ENCODE measurements around the gene UGT1A7.
A peak's percentile ranks its signal among the peaks of the same experiment; 100 is the strongest.
"Not testable (repeated sequence)": the region's sequence is repeated elsewhere in the genome, so short reads cannot be mapped to it uniquely, and the experiment has no call there.

UGT1A7 gene

GRCh38 chr2:233711312-233712008, 29.8 kb downstream of the UGT1A7 start:
- FAIRE-seq = peak; percentile 84
- peak; percentile 34 for DNase-seq (ENCODE audit: insufficient read length, low spot score)

- FAIRE-seq (no peak), DNase-seq (ENCODE audit: insufficient read length, low spot score) (no peak)
Measured at GRCh38 chr2:233712611-233713261, 31.0 kb downstream of the UGT1A7 start, which contains the start of gene UGT1A5. TSS of gene UGT1A5 (plus strand) at chr2:233712907. CDS start at chr2:233712992, 85 bp downstream.

GRCh38 chr2:233713262-233713615, 31.5 kb downstream of the UGT1A7 start:
- no peak for FAIRE-seq
- DNase-seq (ENCODE audit: insufficient read length, low spot score) = no peak

GRCh38 chr2:233714121-233714520, 32.4 kb downstream of the UGT1A7 start:
- DNase-seq (ENCODE audit: insufficient read length, low spot score) = no peak
- no peak for FAIRE-seq

GRCh38 chr2:233718552-233718951, 36.9 kb downstream of the UGT1A7 start, which contains the start of gene UGT1A4:
TSS of gene UGT1A4 (plus strand) at chr2:233718736. CDS start at chr2:233718821, 85 bp downstream.
- FAIRE-seq = no peak
- no peak for DNase-seq (ENCODE audit: insufficient read length, low spot score)

- DNase-seq (ENCODE audit: insufficient read length, low spot score) (no peak), FAIRE-seq (no peak)
Measured at GRCh38 chr2:233728723-233729301, 47.1 kb downstream of the UGT1A7 start, which contains the start of gene UGT1A3. TSS of gene UGT1A3 (plus strand) at chr2:233729042. CDS start at chr2:233729127, 85 bp downstream.

- FAIRE-seq = not testable (repeated sequence)
Measured at GRCh38 chr2:233736868-233737653, 55.4 kb downstream of the UGT1A7 start.

GRCh38 chr2:233740870-233741269, 59.2 kb downstream of the UGT1A7 start:
- DNase-seq (ENCODE audit: insufficient read length, low spot score) (no peak), FAIRE-seq (no peak)

More at GRCh38 chr2:233736868-233737653, 55.4 kb downstream of the UGT1A7 start:
- DNase-seq (ENCODE audit: insufficient read length, low spot score) = not testable (repeated sequence)

GRCh38 chr2:233743464-233744259, 62.0 kb downstream of the UGT1A7 start:
- FAIRE-seq (no peak), DNase-seq (ENCODE audit: insufficient read length, low spot score) (no peak)

GRCh38 chr2:233745073-233745755, 63.5 kb downstream of the UGT1A7 start:
- FAIRE-seq (no peak), DNase-seq (ENCODE audit: insufficient read length, low spot score) (no peak)

- not testable (repeated sequence) for FAIRE-seq; DNase-seq (ENCODE audit: insufficient read length, low spot score)
Measured at GRCh38 chr2:233745838-233746237, 64.1 kb downstream of the UGT1A7 start.

GRCh38 chr2:233746475-233747282, 65.0 kb downstream of the UGT1A7 start:
- DNase-seq (ENCODE audit: insufficient read length, low spot score) = no peak
- FAIRE-seq = no peak

GRCh38 chr2:233747283-233747544, 65.5 kb downstream of the UGT1A7 start:
- no peak for FAIRE-seq

GRCh38 chr2:233750689-233751088, 69.0 kb downstream of the UGT1A7 start:
- DNase-seq (ENCODE audit: insufficient read length, low spot score); FAIRE-seq: not testable (repeated sequence)

More at GRCh38 chr2:233747283-233747544, 65.5 kb downstream of the UGT1A7 start:
- DNase-seq (ENCODE audit: insufficient read length, low spot score) = no peak

GRCh38 chr2:233751212-233752009, 69.7 kb downstream of the UGT1A7 start:
- DNase-seq (ENCODE audit: insufficient read length, low spot score); FAIRE-seq: not testable (repeated sequence)

GRCh38 chr2:233754872-233755611, 73.3 kb downstream of the UGT1A7 start:
- DNase-seq (ENCODE audit: insufficient read length, low spot score) (no peak), FAIRE-seq (no peak)

- FAIRE-seq (no peak), DNase-seq (ENCODE audit: insufficient read length, low spot score) (no peak)
Measured at GRCh38 chr2:233756429-233757081, 74.9 kb downstream of the UGT1A7 start.

Measured in GM19239 (cell line).